T-helper 17 cell (primary cell): ENCODE data around the gene TPRG1. TPM values are rescaled to one million over a fixed set of nuclear protein-coding genes. Genes with fewer than 3 reads are reported as not detected.

Experiments used
- ATAC-seq: fragments of 150-1000 bp; cut with Tn5 transposase; 2 replicates; pipeline ENCODE4 v1.10.0; 2021; ENCODE audit warnings: mild to moderate bottlenecking, moderate library complexity
- DNase-seq, 3 donors: peaks; one replicate each; pipeline versions ENCODE4 v3.0.0 to v3.0.0-alpha.2; 2020 to 2021
- H3K9me3 ChIP-seq: one replicate; pipeline ENCODE4 v1.7.0; 2013; ENCODE audit warnings: low read length, mild to moderate bottlenecking; ENCODE audit not compliant: control insufficient read depth, poor library complexity, severe bottlenecking
- H3K27ac Mint-ChIP-seq: one replicate; pipeline ENCODE4 v1.8.0; 2022; ENCODE audit warnings: mild to moderate bottlenecking, moderate library complexity, mixed read lengths
- H3K27me3 Mint-ChIP-seq: one replicate; pipeline ENCODE4 v1.8.0; 2022; ENCODE audit warnings: mixed read lengths
- H3K36me3 Mint-ChIP-seq: one replicate; pipeline ENCODE4 v1.8.0; 2022; ENCODE audit warnings: low read depth, mixed read lengths
- H3K4me1 Mint-ChIP-seq: one replicate; pipeline ENCODE4 v1.8.0; 2022; ENCODE audit warnings: mild to moderate bottlenecking, mixed read lengths
- H3K4me3 Mint-ChIP-seq: one replicate; pipeline ENCODE4 v1.8.0; 2022; ENCODE audit warnings: mild to moderate bottlenecking, moderate library complexity, mixed read lengths
- total RNA-seq, 4 donors: library from RNA in 2 of 4; stranded (reverse) in 2 of 4; gene quantifications; one replicate each; pipeline ENCODE4 v1.2.3 and lab custom pipeline; 2022 to 2026

The TPRG1 gene
- total RNA-seq, 2 donors from 2014 or later: 1.6 to 3.1 TPM

GRCh38 chr3:189172668-189173419, 1.1 kb downstream of the TPRG1 start:
- Mint-ChIP-seq H3K4me3 (no peak overlapping the region), H3K27me3 (peaks cover 12% of the 10 kb centered on the region), H3K36me3 (peaks cover 5% of the 10 kb centered on the region), H3K4me1 (peaks cover 6% of the 10 kb centered on the region), H3K27ac (no peak overlapping the region)
- DNase-seq (no peak), ATAC-seq (no peak)
- H3K9me3 ChIP-seq: no peaks in the 10 kb centered on the region

GRCh38 chr3:189184566-189184965, 12.8 kb downstream of the TPRG1 start:
- Mint-ChIP-seq H3K36me3 (no peaks in the 10 kb centered on the region), H3K27me3 (no peaks in the 10 kb centered on the region), H3K4me3 (no peak overlapping the region), H3K27ac (no peak overlapping the region), H3K4me1 (peaks cover 4% of the 10 kb centered on the region)
- no peak for ATAC-seq
- no peak for DNase-seq
- no peaks in the 10 kb centered on the region for H3K9me3 ChIP-seq

GRCh38 chr3:189186101-189186500, 14.3 kb downstream of the TPRG1 start:
- Mint-ChIP-seq H3K36me3 (no peaks in the 10 kb centered on the region), H3K4me3 (no peak overlapping the region), H3K4me1 (peaks cover 4% of the 10 kb centered on the region), H3K27ac (no peak overlapping the region), H3K27me3 (no peaks in the 10 kb centered on the region)
- DNase-seq: no peak
- no peaks in the 10 kb centered on the region for H3K9me3 ChIP-seq
- ATAC-seq: no peak

- Mint-ChIP-seq H3K4me3 (no peak overlapping the region), H3K27ac (no peak overlapping the region), H3K27me3 (no peaks in the 10 kb centered on the region), H3K36me3 (no peaks in the 10 kb centered on the region), H3K4me1 (peaks cover 4% of the 10 kb centered on the region)
- ATAC-seq: no peak
- no peak for DNase-seq
- no peaks in the 10 kb centered on the region for H3K9me3 ChIP-seq
Observed at GRCh38 chr3:189188466-189188865, 16.7 kb downstream of the TPRG1 start.

GRCh38 chr3:189192725-189193124, 21.0 kb downstream of the TPRG1 start:
- no peaks in the 10 kb centered on the region for H3K36me3 Mint-ChIP-seq
- H3K9me3 ChIP-seq: peaks cover 7% of the 10 kb centered on the region
- no peaks in the 10 kb centered on the region for H3K4me1 Mint-ChIP-seq
- no peak for ATAC-seq
- H3K27me3 Mint-ChIP-seq: no peaks in the 10 kb centered on the region
- H3K4me3 Mint-ChIP-seq: no peak overlapping the region
- no peak overlapping the region for H3K27ac Mint-ChIP-seq
- no peak for DNase-seq

- H3K36me3 Mint-ChIP-seq: no peaks in the 10 kb centered on the region
- ATAC-seq (no peak), DNase-seq (no peak)
- H3K4me1 Mint-ChIP-seq: no peaks in the 10 kb centered on the region
- no peaks in the 10 kb centered on the region for H3K27me3 Mint-ChIP-seq
- H3K9me3 ChIP-seq: peaks cover 7% of the 10 kb centered on the region
- no peak overlapping the region for H3K27ac Mint-ChIP-seq
- H3K4me3 Mint-ChIP-seq: no peak overlapping the region
Observed at GRCh38 chr3:189195302-189195701, 23.5 kb downstream of the TPRG1 start.

- H3K27ac Mint-ChIP-seq: no peak overlapping the region
- DNase-seq (no peak), ATAC-seq (no peak)
- no peaks in the 10 kb centered on the region for H3K4me1 Mint-ChIP-seq
- no peak overlapping the region for H3K4me3 Mint-ChIP-seq
- no peaks in the 10 kb centered on the region for H3K36me3 Mint-ChIP-seq
- peaks cover 15% of the 10 kb centered on the region for H3K27me3 Mint-ChIP-seq
- H3K9me3 ChIP-seq: no peaks in the 10 kb centered on the region
Observed at GRCh38 chr3:189202106-189202505, 30.3 kb downstream of the TPRG1 start.

GRCh38 chr3:189202583-189202982, 30.8 kb downstream of the TPRG1 start:
- H3K27ac Mint-ChIP-seq: no peak overlapping the region
- peaks cover 20% of the 10 kb centered on the region for H3K27me3 Mint-ChIP-seq
- no peak for DNase-seq
- H3K4me1 Mint-ChIP-seq: no peaks in the 10 kb centered on the region
- ATAC-seq: no peak
- H3K36me3 Mint-ChIP-seq: no peaks in the 10 kb centered on the region
- no peak overlapping the region for H3K4me3 Mint-ChIP-seq
- H3K9me3 ChIP-seq: no peaks in the 10 kb centered on the region

- ATAC-seq (no peak), DNase-seq (no peak)
- Mint-ChIP-seq H3K36me3 (no peaks in the 10 kb centered on the region), H3K27me3 (peaks cover 35% of the 10 kb centered on the region), H3K4me3 (no peak overlapping the region), H3K27ac (no peak overlapping the region), H3K4me1 (no peaks in the 10 kb centered on the region)
- no peaks in the 10 kb centered on the region for H3K9me3 ChIP-seq
Observed at GRCh38 chr3:189204167-189204866, 32.5 kb downstream of the TPRG1 start.

GRCh38 chr3:189204937-189205336, 33.2 kb downstream of the TPRG1 start:
- DNase-seq (no peak), ATAC-seq (no peak)
- Mint-ChIP-seq H3K36me3 (no peaks in the 10 kb centered on the region), H3K27ac (no peak overlapping the region), H3K4me1 (no peaks in the 10 kb centered on the region), H3K27me3 (peaks cover 42% of the 10 kb centered on the region), H3K4me3 (no peak overlapping the region)
- H3K9me3 ChIP-seq: no peaks in the 10 kb centered on the region

GRCh38 chr3:189210251-189210770, 38.5 kb downstream of the TPRG1 start:
- peaks cover 2% of the 10 kb centered on the region for H3K4me1 Mint-ChIP-seq
- no peaks in the 10 kb centered on the region for H3K36me3 Mint-ChIP-seq

GRCh38 chr3:189212681-189213080, 40.9 kb downstream of the TPRG1 start:
- Mint-ChIP-seq H3K27me3 (peaks cover 24% of the 10 kb centered on the region), H3K27ac (no peak overlapping the region), H3K4me3 (no peak overlapping the region), H3K4me1 (peaks cover 2% of the 10 kb centered on the region), H3K36me3 (no peaks in the 10 kb centered on the region)
- no peak for DNase-seq
- H3K9me3 ChIP-seq: no peaks in the 10 kb centered on the region
- ATAC-seq: no peak

More at GRCh38 chr3:189210251-189210770, 38.5 kb downstream of the TPRG1 start:
- no peak for ATAC-seq
- peaks cover 32% of the 10 kb centered on the region for H3K27me3 Mint-ChIP-seq
- H3K4me3 Mint-ChIP-seq: no peak overlapping the region
- H3K9me3 ChIP-seq: no peaks in the 10 kb centered on the region
- DNase-seq: no peak
- no peak overlapping the region for H3K27ac Mint-ChIP-seq

GRCh38 chr3:189214651-189215050, 42.9 kb downstream of the TPRG1 start:
- DNase-seq: no peak

More at GRCh38 chr3:189214651-189215050, 42.9 kb downstream of the TPRG1 start:
- Mint-ChIP-seq H3K4me3 (no peak overlapping the region), H3K36me3 (no peaks in the 10 kb centered on the region), H3K27ac (no peak overlapping the region), H3K4me1 (peaks cover 2% of the 10 kb centered on the region), H3K27me3 (peaks cover 7% of the 10 kb centered on the region)
- H3K9me3 ChIP-seq: no peaks in the 10 kb centered on the region
- ATAC-seq: no peak
